GM21360 (cell line): ENCODE results near the gene OR52N1.

ENCODE experiments used
- ATAC-seq: cut with Tn5 transposase; IDR thresholded peaks from one replicate; pipeline ENCODE4 v1.9.1; 2021; ENCODE audit warnings: mild to moderate bottlenecking, moderate library complexity; ENCODE audit not compliant: unreplicated experiment

OR52N1 gene

DNA sequence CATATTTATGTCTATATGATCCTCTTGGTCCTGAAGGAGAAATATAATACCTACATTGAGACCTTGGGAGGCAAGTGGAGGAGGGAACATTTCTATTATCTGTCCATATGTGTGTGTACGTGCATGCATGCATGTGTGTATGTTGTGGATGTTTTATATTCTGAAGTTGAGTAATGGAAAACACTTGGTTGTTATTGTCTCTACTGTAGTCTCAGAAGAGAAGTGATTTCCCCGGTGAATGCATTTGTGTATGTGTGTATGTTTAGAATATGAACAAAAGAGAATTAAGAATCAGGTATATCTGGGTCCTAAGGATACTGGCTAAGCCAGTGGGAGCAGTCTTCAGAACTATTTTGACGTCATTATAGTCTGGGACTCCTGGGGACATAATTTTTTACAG lies at the start of gene OR52N1:
TSS of gene OR52N1 (minus strand) at position 101 of the 400 bp plus-strand sequence. CDS start 2,449 bp downstream, outside the sequence.
- ATAC-seq, result no peak

DNA sequence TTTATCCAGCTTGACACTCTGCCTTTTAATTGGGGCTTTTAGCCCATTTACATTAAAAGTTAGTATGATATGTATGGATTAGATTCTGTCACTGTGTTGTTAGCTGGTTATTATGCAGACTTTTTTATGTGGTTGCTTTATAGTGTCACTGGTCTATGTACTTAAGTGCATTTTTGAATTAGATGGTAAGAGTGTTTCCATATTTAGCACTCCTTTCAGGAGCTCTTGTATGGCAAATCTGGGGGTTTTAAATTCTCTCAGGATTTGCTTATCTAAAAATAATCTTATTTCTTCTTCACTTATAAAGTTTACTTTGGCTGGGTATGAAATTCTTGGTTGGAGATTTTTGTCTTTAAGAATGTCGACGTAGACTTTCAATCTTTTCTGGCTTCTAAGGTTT lies 46.6 kb upstream of the OR52N1 start:
- no peak for ATAC-seq

DNA sequence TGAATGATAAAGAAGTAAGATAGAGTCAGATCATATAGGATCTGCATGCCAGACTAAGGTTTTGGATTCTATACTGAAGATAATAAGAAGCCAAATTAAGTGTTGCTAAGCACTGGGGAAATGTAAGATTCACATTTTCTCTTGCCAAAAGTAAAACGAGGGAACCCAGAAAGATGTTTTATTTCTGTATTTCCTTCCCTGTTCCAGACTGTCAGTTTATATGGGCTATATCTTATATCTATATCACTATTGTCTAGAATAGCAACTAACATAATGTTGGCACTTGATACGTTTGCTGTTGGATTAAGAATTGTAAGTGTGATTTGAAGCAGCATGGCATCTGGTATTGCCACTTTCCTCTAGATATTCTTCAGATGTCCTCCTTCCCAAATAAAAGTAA lies 42.4 kb upstream of the OR52N1 start:
- no peak for ATAC-seq

DNA sequence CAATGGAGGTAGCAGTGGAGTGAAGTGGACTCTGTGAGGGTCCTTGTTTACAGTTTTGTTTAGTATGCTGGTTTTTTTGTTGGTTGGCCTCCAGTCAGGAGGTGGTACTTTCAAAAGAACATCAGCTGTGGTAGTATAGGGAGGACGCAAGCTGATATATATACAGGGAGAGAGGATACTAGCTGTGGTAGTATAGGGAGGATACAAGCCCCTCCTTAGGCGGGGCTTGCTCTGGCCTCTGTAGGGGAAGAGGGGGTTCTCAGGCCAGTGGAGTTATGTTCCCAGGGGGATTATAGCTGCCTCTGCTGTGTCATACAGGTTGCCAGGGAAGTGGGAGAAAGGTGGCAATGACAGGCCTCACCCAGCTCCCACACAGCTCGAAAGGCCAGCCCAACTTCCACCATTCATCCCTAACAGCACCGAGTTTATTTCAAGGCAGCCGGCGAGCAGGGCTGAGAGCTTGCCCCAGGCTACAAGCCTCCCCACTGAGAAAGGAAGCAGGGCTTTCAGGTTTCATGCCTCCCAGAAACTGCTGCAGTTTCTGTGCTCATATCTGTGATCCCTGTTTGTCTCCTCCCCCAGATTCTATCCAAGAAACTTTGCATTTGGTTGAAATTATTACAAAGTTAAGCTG lies 40.2 kb upstream of the OR52N1 start:
- ATAC-seq, result no peak

DNA sequence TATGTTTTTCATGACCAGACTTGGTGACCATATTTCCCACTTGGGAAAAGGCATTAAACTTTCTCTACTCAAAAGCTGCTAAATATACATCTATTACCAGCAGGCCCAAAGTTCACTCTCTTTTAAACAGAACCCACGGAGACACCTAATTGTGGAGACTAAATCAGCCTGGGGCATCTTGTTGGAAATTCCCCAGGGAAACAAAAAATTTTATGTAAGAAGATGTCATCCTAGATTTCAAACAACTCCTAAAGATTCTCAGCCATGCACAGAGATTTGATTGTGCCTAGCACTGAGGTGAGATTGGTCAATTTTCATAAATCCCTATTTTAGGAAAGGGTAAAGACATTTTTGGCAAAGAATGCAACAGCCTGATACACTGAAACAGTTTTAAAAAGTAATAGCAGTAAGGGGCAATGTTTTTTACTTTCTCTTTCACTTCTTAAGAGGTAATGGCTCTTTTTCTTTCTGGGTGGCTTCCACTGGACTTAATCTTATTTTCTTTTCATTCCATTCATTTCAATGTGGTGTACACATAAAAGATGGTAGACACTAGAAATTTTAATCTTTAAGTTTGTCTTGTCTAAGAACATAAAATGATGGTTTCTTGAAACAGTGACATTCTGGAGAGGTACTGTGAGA lies 27.3 kb upstream of the OR52N1 start:
- ATAC-seq, result peak; percentile 51

DNA sequence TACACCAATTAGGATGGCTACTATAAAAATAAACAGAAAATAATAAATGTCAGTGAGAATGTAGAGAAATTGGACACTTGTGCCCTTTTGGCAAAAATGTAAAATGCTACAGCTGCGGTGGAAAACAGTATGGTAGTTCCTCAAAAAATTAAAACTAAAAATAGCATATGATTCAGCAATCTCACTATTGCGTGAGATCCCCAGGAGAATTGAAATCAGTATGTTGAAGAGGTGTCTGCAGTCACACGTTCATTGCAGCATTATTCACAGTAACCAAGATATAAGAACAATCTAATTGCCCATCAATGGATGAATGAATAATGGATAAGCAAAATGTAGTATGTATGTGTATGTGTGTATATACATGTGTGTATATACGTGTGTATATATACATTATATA lies 24.5 kb upstream of the OR52N1 start:
- ATAC-seq, result no peak

DNA sequence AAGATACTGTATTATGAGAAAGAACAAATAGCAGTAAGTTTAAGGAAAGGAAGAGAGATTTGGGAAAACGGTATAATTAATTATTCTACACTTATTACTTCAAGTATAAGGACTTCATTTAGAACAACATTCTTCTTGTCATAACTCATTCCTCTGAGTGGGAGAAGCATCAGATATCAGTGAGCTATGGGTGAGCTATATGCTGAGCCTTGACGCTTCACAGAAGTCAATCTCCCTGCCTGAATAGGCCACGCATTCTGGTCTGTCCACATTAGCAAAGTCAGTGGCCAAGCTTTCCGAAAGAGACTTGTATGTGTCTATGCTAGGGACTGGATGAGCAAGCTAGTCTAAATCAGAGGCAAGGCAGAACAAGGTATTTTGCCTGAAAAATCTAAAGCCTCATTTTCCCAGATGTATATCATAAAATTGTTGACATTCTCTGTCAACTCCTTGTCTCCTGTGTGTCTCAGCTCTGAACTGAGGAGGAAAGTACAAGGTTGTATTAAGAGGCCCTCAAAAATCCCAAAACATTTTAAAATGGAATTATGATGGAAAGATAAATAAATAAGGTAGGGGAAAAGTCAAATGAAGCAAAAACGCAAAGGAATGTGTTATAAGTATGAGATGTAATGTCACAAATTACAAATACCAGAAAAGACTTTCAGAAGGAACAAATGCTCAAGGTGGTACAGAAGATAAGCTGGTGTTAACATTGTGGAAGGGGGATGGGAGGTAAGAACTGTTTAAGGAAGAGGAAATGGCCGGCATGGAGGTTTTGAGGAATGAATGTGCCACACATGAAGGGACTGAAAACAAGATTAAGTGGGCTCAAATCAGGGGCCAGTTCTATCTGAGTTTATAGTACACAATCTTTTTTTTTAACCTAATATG lies 19.1 kb upstream of the OR52N1 start:
- ATAC-seq, result no peak

DNA sequence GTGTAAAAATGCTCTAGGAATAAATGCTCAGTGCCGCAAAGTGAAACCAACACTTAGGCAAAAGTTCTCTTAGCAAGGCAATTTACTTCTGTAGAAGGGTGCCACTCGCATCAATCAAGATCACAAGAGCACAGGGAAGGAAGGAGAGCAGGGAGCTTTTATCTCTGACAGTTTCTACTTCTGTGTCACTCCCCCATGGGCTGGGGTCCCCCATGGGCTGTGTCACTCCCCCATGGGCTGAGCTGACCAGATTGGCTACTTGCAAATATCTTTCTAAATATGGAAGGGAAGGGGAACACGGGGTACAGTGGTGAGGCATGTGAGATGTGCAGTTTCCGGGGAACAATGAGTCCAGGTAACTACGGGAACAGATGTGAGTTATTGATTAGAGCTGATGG lies 18.1 kb upstream of the OR52N1 start:
- ATAC-seq, result peak; percentile 41

DNA sequence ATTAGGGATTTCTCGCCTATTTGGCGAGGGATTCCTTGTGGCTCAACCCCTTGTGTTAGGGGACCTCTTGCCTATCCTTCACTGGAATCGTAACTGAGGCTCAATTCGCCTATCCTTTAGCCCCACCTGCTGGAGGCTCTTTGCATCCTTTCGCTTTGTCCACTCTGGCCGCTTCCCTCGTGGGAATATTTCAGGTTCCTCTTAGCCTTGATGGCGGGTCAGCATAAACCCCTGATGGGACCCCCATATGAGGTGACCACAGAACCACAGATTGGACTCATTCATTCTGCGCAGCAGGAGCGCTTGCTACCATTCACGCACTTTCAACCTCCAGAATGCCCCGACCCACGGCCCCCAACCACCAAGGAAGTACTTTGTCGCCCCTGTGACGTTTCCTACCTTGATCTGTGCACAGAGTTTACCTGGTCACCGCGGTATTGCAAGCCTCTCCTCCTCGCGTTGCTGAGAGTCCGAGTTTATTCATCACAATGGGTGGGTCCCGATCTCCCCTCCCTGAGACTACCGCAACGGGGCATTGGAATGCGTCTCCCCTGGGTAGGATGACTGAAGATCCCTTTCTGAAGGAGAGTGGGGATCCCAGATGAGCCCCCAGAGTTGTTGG lies 17.5 kb upstream of the OR52N1 start, which contains the start of gene OR52N2:
TSS of gene OR52N2 (plus strand) at position 425 of the 622 bp plus-strand sequence. CDS start 11,412 bp downstream, outside the sequence.
- peak; percentile 93 for ATAC-seq

DNA sequence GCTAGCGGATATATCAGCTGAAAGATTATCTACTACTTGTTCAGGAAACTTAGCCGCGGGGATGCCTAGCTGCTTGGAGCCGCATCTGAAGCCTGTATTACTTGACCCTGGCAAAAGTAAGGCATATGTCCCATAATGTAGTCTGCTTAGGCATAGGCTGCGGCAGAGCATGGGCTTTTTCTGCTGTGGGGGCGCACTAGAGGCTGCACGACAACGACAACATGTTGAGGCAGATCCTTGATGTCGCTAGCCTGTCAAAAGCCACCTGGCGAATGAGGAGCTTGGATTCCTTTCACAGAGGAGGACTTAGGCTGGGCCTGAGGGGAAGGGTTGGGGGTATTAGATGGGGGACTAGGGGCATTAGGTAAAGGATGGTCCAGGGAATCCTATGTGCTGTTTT lies 16.5 kb upstream of the OR52N1 start:
- ATAC-seq, result no peak

DNA sequence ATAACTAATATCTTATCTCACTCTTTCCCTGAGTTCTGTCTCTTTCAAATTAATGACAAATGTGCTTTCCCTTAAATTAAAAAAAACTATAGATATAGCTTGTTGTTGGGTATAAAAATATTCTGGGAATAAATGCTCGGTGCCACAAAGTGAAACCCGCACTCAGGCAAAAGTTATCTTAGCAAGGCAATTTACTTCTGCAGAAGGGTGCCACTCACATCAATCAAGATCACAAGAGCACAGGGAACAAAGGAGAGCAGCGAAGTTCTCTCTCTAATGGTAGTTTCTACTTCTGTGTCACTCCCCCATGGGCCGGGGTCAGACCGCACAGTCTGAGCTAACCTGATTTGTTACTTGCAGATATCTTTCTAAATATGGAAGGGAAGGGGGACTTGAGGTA lies 12.9 kb upstream of the OR52N1 start:
- ATAC-seq, result no peak

DNA sequence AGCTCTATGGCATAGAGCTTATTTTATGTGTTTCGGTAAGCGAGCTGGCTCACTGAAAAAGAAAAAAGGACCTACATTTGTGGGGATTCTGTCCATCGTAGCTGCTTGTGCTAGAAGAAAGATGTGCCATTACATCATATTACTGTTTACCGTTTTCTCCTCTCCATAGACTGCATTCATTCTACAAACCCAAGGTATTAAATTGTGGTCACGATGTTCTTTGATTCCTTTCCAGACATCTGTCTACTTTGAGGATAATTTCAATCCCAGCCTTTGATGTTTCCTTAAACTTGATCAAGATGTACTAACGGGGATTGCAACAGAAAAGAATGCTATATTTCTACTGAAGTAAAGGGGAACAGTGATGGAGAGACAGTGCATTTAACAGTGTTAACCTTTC lies 5.5 kb upstream of the OR52N1 start:
- no peak for ATAC-seq

DNA sequence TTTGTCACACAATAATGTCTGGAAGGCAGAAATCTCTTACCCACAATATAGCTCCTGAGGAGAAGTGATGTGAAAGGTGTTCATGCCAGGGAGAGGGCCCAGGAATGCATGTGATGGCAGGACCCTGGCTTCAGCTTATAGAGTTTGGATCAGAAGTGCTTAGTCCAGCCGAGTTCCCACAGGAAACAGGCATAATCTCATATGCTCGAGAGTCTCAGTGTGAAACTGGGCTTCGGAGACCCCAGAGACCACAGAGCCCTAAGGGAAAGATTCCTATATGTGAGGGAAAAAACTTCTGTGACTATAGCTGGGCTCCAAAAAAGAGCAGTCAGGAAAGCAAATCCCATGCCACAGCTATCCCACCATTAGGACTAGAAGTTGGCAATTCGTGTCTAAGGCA lies 7.8 kb downstream of the OR52N1 start, which contains the start of gene OR52N5:
TSS of gene OR52N5 (minus strand) at position 101 of the 400 bp plus-strand sequence. CDS start 4,721 bp downstream, outside the sequence.
- no peak for ATAC-seq

DNA sequence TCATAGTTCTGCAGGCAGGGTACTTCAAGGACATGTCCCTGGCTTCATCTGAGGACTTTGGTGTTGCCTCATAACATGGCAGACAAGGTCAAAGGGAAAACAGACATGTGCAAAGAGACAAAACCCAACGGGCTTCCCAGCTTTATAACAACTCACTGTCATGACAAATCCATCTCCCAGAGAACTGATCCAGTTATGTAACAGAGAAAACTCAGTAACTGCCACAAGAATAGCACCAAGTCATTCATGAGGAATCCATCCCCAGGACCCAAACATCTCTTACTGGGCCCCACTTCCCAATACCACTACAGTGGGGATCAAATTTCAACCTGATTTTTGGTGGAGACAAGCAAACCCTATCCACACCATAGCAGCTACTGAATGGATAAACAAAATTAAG lies 24.0 kb downstream of the OR52N1 start:
- ATAC-seq, result no peak

DNA sequence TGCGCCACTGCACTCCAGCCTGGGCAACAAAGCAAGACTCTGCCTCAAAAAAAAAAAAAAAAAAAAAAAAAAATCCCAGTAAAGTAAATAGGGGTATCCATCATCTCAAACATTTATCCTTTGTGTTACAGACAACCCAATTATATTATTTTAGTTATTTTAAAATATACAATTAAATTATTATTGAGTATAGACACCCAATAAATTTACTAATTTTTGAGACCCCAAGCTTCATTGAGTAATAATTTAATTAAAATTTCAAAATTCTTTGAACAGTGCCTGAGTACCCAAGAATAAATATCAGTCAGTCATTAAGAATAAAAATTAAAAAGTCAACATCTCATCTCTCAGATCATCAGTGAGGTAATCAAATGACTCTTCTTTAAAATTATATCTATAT lies 37.1 kb downstream of the OR52N1 start, which contains the start of gene OR52N4:
TSS of gene OR52N4 (plus strand) at position 301 of the 400 bp plus-strand sequence. CDS start 498 bp downstream, outside the sequence.
- ATAC-seq, result no peak

DNA sequence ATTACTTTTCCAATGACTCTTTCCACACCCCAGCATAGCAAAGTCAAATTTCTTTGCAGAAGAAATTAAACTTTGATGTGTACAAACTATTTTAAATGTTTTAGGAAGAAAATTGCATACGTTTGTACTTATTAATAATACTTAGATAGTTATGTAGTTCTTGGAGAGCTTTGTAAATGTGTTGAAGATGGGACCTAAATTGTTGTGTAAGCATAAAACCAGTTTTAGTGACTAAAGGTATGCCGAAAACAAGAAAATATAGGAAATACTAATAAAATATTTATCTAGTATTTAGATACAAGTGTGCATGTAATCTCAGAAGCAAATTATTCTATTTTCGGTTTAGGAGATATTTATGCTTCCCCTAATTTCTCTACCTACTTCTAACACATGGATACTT lies 41.2 kb downstream of the OR52N1 start:
- no peak for ATAC-seq

DNA sequence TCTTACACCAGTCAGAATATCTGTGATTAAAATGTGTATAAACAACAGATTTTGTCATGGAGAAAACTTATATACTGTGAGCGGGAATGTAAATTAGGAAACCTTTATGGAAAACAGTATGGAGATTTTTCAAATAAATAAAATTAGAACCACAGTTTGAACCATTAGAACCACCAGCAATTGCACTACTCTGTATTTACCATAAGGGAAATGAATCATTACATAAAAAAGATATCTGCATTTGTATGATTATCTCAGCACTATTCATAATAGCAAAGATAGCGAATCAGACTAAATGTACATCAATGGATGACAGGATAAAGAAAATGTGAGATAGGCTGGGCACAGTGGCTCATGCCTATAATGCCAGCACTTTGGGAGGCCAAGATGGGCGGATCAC lies 44.5 kb downstream of the OR52N1 start:
- ATAC-seq, result no peak

DNA sequence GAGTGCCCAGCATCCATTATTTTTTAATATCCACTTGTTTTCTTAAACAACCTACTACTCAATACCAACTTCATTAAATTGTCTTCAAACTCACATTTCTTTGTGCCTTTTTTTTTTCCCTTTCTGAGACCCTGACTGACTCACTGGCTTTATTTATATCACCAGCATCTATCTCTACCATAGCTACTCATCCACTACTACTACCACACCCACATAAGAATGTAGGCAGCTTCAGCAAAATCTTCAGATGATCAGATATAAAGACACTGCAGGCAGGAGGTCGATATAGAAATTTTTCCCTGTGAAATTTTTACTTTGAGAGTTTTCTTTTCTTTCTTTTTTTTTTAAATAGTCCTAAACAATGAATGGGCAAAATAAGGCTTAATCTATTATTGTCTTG lies 52.6 kb downstream of the OR52N1 start:
- ATAC-seq, result no peak

DNA sequence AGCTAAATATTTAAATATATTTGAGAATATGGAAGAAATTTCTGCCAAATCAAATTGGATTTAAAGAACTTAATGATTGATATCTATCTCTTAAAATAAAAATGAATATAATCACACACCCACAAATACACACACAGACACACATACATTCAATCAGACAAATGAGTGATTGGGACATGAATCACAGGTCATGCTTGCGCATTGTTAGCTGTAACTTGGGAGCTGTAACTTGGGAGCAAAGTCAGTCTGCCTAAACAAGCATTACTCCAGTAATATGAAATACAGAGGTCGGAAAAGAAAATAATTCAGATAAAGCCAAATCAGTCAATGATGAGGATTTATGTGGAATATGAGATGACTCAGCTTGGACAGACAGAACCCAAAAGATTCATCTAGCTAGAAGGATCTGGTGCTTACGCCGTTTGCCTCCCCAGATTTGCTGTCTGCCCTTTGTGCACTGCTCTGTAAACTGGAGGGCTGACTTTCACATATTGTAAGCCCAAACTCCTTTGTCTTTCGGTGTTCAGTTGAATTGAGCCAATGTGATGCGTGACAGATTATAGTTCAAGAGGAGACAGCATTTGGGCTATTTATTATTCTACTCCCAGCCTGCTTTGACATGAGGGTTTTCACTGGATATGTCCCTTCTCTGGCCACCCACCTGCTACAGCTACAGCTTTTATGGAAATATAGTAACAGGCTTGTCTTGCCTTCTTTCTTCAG lies 53.2 kb downstream of the OR52N1 start:
- no peak for ATAC-seq

DNA sequence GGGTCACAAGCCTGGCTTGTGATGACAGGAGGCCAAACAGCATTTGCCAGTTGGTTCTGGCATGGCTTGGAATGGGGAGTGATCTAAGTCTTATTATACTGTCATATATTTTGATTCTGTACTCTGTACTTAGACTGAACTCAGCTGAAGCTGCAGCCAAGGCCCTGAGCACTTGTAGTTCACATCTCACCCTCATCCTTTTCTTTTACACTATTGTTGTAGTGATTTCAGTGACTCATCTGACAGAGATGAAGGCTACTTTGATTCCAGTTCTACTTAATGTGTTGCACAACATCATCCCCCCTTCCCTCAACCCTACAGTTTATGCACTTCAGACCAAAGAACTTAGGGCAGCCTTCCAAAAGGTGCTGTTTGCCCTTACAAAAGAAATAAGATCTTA lies 54.0 kb downstream of the OR52N1 start:
- ATAC-seq, result no peak
